GM12891 (cell line): ENCODE results near the gene OLFML2A.
"Not testable (repeated sequence)": the region's sequence is repeated elsewhere in the genome, so short reads cannot be mapped to it uniquely, and the experiment has no call there.

Source experiments
- DNase-seq: peaks from one replicate; pipeline ENCODE4 v3.0.0; 2011; ENCODE audit warnings: low spot score; ENCODE audit not compliant: insufficient read length
- FAIRE-seq: peaks from 2 replicates; lab custom pipeline; 2011; peaks lifted over from hg19 to GRCh38; lab: Jason Lieb, UNC
- PAX5 ChIP-seq: IDR thresholded peaks from 2 replicates; pipeline ENCODE4 v1.6.1; 2011; ENCODE audit warnings: low read length, moderate library complexity, mild to moderate bottlenecking; ENCODE audit not compliant: insufficient read depth, severe bottlenecking
- POLR2A ChIP-seq: IDR thresholded peaks from 2 replicates; pipeline ENCODE4 v1.6.1; 2011; ENCODE audit warnings: low read depth, low read length, control low read depth
- POLR2AphosphoS5 ChIP-seq: IDR thresholded peaks from 2 replicates; pipeline ENCODE4 v1.6.1; 2011; ENCODE audit warnings: low read depth, low read length, control low read depth
- POU2F2 ChIP-seq: IDR thresholded peaks from 2 replicates; pipeline ENCODE4 v1.6.1; 2011; ENCODE audit warnings: low read depth, mild to moderate bottlenecking, control low read depth, low read length, moderate library complexity
- SPI1 ChIP-seq: IDR thresholded peaks from 2 replicates; pipeline ENCODE4 v1.6.1; 2011; ENCODE audit warnings: low read depth, low read length, control low read depth
- TAF1 ChIP-seq: IDR thresholded peaks from 2 replicates; pipeline ENCODE4 v1.6.1; 2011; ENCODE audit warnings: low read depth, low read length, control low read depth

The OLFML2A gene

GRCh38 chr9:124768334-124768733, 8.6 kb upstream of the OLFML2A start:
- TF ChIP-seq POLR2AphosphoS5 (no peak), TAF1 (no peak), POU2F2 (no peak), POLR2A (no peak), SPI1 (peak; percentile 26; the same call in 1 of the 2 replicates)
- FAIRE-seq (no peak), DNase-seq (no peak)

- TF ChIP-seq POU2F2 (no peak), POLR2A (no peak), PAX5 (no peak)
- DNase-seq: no peak
- peak; percentile 57 for FAIRE-seq
Observed at GRCh38 chr9:124768750-124769548, 8.0 kb upstream of the OLFML2A start.

- FAIRE-seq (no peak), DNase-seq (no peak)
- TF ChIP-seq POU2F2 (no peak), POLR2A (no peak)
Observed at GRCh38 chr9:124769549-124770358, 7.2 kb upstream of the OLFML2A start.

GRCh38 chr9:124770359-124771020, 6.4 kb upstream of the OLFML2A start:
- no peak for TF ChIP-seq TAF1
- TF ChIP-seq POLR2A: no peak; the same call in 1 of the 2 replicates
- no peak for TF ChIP-seq POLR2AphosphoS5
- no peak for TF ChIP-seq SPI1
- TF ChIP-seq PAX5: no peak
- TF ChIP-seq POU2F2: no peak
- FAIRE-seq (no peak), DNase-seq (no peak)

- DNase-seq: peak; percentile 94
- no peak for TF ChIP-seq POLR2AphosphoS5
- TF ChIP-seq PAX5: no peak
- no peak for TF ChIP-seq SPI1
- no peak for TF ChIP-seq TAF1
- TF ChIP-seq POLR2A: no peak
- TF ChIP-seq POU2F2: no peak
- peak; percentile 97 for FAIRE-seq
Observed at GRCh38 chr9:124771021-124771866, 5.7 kb upstream of the OLFML2A start, which contains the start of gene NR6A1. TSS of gene NR6A1 (minus strand) at chr9:124771311.

GRCh38 chr9:124771867-124772679, 4.9 kb upstream of the OLFML2A start:
- DNase-seq (no peak), FAIRE-seq (peak; percentile 59)
- TF ChIP-seq SPI1 (no peak), TAF1 (no peak), POLR2A (no peak), PAX5 (no peak), POLR2AphosphoS5 (no peak), POU2F2 (no peak)

GRCh38 chr9:124772877-124773276, 4.1 kb upstream of the OLFML2A start:
- not testable (repeated sequence) for FAIRE-seq, DNase-seq

- DNase-seq (no peak), FAIRE-seq (no peak)
- no peak for TF ChIP-seq POU2F2
- no peak for TF ChIP-seq TAF1
- no peak for TF ChIP-seq POLR2A
- TF ChIP-seq SPI1: no peak
- no peak for TF ChIP-seq POLR2AphosphoS5
- no peak for TF ChIP-seq PAX5
Observed at GRCh38 chr9:124773473-124774128, 3.3 kb upstream of the OLFML2A start.
